ENCODE results near the gene SLC7A7. TPM values are rescaled to one million over a fixed set of nuclear protein-coding genes. Genes with fewer than 3 reads are reported as not detected.
"Not testable (repeated sequence)": the region's sequence is repeated elsewhere in the genome, so short reads cannot be mapped to it uniquely, and the experiment has no call there.

Gene SLC7A7
- total RNA-seq, 1 donor from 2014 or later: 5.6 TPM

- no peak for DNase-seq (ENCODE audit: low read depth)
- H3K4me3 ChIP-seq (ENCODE audit: low read depth, low read length): peak overlapping the region; percentile 65
- peak; percentile 87 for TF ChIP-seq CTCF (conservative IDR thresholded peaks at IDR 0.05; ENCODE audit: low read depth, low read length)
These were observed 37.9 kb upstream of the SLC7A7 start for GRCh38 chr14:22852940-22853767.

- no peak overlapping the region for H3K4me3 ChIP-seq (ENCODE audit: low read depth, low read length)
- no peak for DNase-seq (ENCODE audit: low read depth)
- TF ChIP-seq CTCF (conservative IDR thresholded peaks at IDR 0.05; ENCODE audit: low read depth, low read length): no peak
These were observed 37.3 kb upstream of the SLC7A7 start for GRCh38 chr14:22852599-22852939.

- not testable (repeated sequence) for H3K4me3 ChIP-seq (ENCODE audit: low read depth, low read length); DNase-seq (ENCODE audit: low read depth)
These were observed 36.9 kb upstream of the SLC7A7 start for GRCh38 chr14:22852178-22852577.

- TF ChIP-seq CTCF (conservative IDR thresholded peaks at IDR 0.05; ENCODE audit: low read depth, low read length): no peak
- DNase-seq (ENCODE audit: low read depth): no peak
- H3K4me3 ChIP-seq (ENCODE audit: low read depth, low read length): peak overlapping the region; percentile 14
These were observed 35.9 kb upstream of the SLC7A7 start for GRCh38 chr14:22850944-22851764.

GRCh38 chr14:22849212-22849819 is 34.1 kb upstream of the SLC7A7 start:
- H3K4me3 ChIP-seq (ENCODE audit: low read depth, low read length): no peak overlapping the region
- TF ChIP-seq CTCF (conservative IDR thresholded peaks at IDR 0.05; ENCODE audit: low read depth, low read length): no peak
- DNase-seq (ENCODE audit: low read depth): no peak

GRCh38 chr14:22848351-22849164 is 33.3 kb upstream of the SLC7A7 start:
- no peak overlapping the region for H3K4me3 ChIP-seq (ENCODE audit: low read depth, low read length)
- no peak for DNase-seq (ENCODE audit: low read depth)
- no peak for TF ChIP-seq CTCF (conservative IDR thresholded peaks at IDR 0.05; ENCODE audit: low read depth, low read length)
